Measurements from ENCODE around the gene DOCK8. TPM values are rescaled to one million over a fixed set of nuclear protein-coding genes. Genes with fewer than 3 reads are reported as not detected.

Gene DOCK8
- total RNA-seq, 1 donor from 2014 or later = 4.4 TPM

DNA sequence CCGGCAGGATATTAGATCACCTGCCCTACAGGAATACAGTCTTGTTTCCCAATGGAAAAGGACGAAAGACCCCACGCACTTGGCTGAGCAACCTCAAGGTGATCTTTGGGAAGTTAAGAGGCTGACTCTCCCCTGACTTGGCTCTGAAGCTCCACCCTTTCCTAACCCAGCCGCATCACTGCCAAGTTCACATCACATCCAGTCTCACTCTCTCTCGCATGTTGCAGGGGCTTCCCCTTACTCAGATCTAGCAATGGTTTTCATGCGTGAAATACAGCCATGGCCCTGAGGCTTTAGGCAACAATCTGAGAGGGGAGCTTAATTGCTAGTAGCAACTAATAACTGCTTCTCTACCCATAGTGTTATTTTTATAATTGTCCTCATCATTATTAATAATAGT is 211.6 kb downstream of the DOCK8 start:
- Mint-ChIP-seq H3K27ac (ENCODE audit: unreplicated experiment) (peak overlapping the region; percentile 9), H3K4me3 (ENCODE audit: unreplicated experiment) (no peak overlapping the region), H3K36me3 (ENCODE audit: low read depth, unreplicated experiment) (no peaks in the 10 kb centered on the region), H3K4me1 (ENCODE audit: low read depth, unreplicated experiment) (peaks cover 4% of the 10 kb centered on the region), H3K9me3 (ENCODE audit: unreplicated experiment) (no peaks in the 10 kb centered on the region), H3K27me3 (ENCODE audit: low read depth, unreplicated experiment) (no peaks in the 10 kb centered on the region)
- H3K4me1 ChIP-seq (ENCODE audit: insufficient read depth, low read length) = peaks cover 2% of the 10 kb centered on the region
- no peaks in the 10 kb centered on the region for H3K9me3 ChIP-seq (ENCODE audit: insufficient read depth, low read depth, low read length)
- no peak overlapping the region for H3K4me2 ChIP-seq (ENCODE audit: low read length)
- H3K36me3 ChIP-seq (ENCODE audit: insufficient read depth, low read length) = no peaks in the 10 kb centered on the region
- no peak for FAIRE-seq
- no peaks in the 10 kb centered on the region for H3K27me3 ChIP-seq (ENCODE audit: insufficient read depth, low read length)
- no peak for TF ChIP-seq EZH2 (IDR thresholded peaks at IDR 0.05; ENCODE audit: insufficient read depth, low read length)
- TF ChIP-seq, protein P1, sequence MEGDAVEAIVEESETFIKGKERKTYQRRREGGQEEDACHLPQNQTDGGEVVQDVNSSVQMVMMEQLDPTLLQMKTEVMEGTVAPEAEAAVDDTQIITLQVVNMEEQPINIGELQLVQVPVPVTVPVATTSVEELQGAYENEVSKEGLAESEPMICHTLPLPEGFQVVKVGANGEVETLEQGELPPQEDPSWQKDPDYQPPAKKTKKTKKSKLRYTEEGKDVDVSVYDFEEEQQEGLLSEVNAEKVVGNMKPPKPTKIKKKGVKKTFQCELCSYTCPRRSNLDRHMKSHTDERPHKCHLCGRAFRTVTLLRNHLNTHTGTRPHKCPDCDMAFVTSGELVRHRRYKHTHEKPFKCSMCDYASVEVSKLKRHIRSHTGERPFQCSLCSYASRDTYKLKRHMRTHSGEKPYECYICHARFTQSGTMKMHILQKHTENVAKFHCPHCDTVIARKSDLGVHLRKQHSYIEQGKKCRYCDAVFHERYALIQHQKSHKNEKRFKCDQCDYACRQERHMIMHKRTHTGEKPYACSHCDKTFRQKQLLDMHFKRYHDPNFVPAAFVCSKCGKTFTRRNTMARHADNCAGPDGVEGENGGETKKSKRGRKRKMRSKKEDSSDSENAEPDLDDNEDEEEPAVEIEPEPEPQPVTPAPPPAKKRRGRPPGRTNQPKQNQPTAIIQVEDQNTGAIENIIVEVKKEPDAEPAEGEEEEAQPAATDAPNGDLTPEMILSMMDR (IDR thresholded peaks at IDR 0.05; ENCODE audit: insufficient read depth, low read depth, low read length) = no peak
- no peak for DNase-seq (ENCODE audit: low read depth)
- no peak overlapping the region for H3K4me3 ChIP-seq (ENCODE audit: insufficient read depth, low read depth, low read length)
- H3K27ac ChIP-seq (ENCODE audit: low read depth, low read length) = no peak overlapping the region
- H4K20me1 ChIP-seq (ENCODE audit: insufficient read depth, low read length) = no peaks in the 10 kb centered on the region
- no peaks in the 10 kb centered on the region for H3K79me2 ChIP-seq (ENCODE audit: insufficient read depth, low read length)
- H3K9ac ChIP-seq (ENCODE audit: low read length) = no peak overlapping the region
- no peak overlapping the region for H2AFZ ChIP-seq (ENCODE audit: low read depth, low read length)

DNA sequence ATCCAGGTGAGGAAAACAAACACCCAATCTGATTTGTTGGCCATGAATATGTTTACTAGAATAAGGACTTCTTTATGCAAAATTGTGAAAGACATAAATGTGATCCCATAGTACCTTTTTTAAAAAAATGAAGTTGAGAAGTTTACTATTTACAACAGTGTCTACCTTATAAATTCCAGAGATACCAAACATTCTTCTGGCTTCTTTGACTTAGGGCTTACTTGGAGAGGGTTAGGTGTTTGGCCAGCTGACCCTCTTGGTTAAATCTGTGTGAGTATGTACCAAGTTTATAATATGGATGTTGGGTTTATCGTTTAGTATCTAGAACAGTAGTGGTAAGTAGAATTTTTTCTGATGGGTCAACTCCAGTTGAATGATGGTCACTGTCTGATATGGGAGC is 212.3 kb downstream of the DOCK8 start:
- no peak overlapping the region for H3K4me2 ChIP-seq (ENCODE audit: low read length)
- no peak overlapping the region for H3K4me3 ChIP-seq (ENCODE audit: insufficient read depth, low read depth, low read length)
- Mint-ChIP-seq H3K27me3 (ENCODE audit: low read depth, unreplicated experiment) (no peaks in the 10 kb centered on the region), H3K9me3 (ENCODE audit: unreplicated experiment) (no peaks in the 10 kb centered on the region), H3K27ac (ENCODE audit: unreplicated experiment) (no peak overlapping the region), H3K4me3 (ENCODE audit: unreplicated experiment) (no peak overlapping the region), H3K4me1 (ENCODE audit: low read depth, unreplicated experiment) (peaks cover 4% of the 10 kb centered on the region), H3K36me3 (ENCODE audit: low read depth, unreplicated experiment) (no peaks in the 10 kb centered on the region)
- no peak for TF ChIP-seq EZH2 (IDR thresholded peaks at IDR 0.05; ENCODE audit: insufficient read depth, low read length)
- TF ChIP-seq, protein P1 (IDR thresholded peaks at IDR 0.05; ENCODE audit: insufficient read depth, low read depth, low read length) = no peak
- no peak overlapping the region for H2AFZ ChIP-seq (ENCODE audit: low read depth, low read length)
- no peaks in the 10 kb centered on the region for H3K36me3 ChIP-seq (ENCODE audit: insufficient read depth, low read length)
- no peaks in the 10 kb centered on the region for H3K4me1 ChIP-seq (ENCODE audit: insufficient read depth, low read length)
- H3K79me2 ChIP-seq (ENCODE audit: insufficient read depth, low read length) = no peaks in the 10 kb centered on the region
- no peak overlapping the region for H3K9ac ChIP-seq (ENCODE audit: low read length)
- no peak for DNase-seq (ENCODE audit: low read depth)
- no peak overlapping the region for H3K27ac ChIP-seq (ENCODE audit: low read depth, low read length)
- FAIRE-seq = no peak
- H3K27me3 ChIP-seq (ENCODE audit: insufficient read depth, low read length) = no peaks in the 10 kb centered on the region
- no peaks in the 10 kb centered on the region for H4K20me1 ChIP-seq (ENCODE audit: insufficient read depth, low read length)
- H3K9me3 ChIP-seq (ENCODE audit: insufficient read depth, low read depth, low read length) = no peaks in the 10 kb centered on the region

DNA sequence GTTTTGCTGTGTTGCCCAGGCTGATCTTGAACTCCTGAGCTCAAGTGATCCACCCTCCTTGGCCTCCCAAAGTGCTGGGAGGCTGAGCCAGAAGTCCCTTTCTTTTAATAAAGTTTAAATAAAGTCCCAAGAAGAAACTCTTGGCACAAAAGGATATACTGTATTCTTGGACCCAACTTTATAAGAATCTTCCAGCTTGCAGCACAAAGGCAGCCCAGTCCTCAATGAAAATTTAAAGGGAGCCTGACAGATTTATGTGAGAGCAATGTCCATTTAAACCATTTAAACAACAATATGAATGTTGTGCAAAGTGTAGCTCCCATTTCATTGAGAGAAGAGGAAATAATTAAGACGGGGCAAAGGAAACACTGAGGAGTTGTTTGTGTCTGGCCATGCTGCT is 217.0 kb downstream of the DOCK8 start:
- H4K20me1 ChIP-seq (ENCODE audit: insufficient read depth, low read length) = no peaks in the 10 kb centered on the region
- no peak overlapping the region for H3K4me2 ChIP-seq (ENCODE audit: low read length)
- no peaks in the 10 kb centered on the region for H3K79me2 ChIP-seq (ENCODE audit: insufficient read depth, low read length)
- H3K4me3 ChIP-seq (ENCODE audit: insufficient read depth, low read depth, low read length) = no peak overlapping the region
- FAIRE-seq (no peak), DNase-seq (ENCODE audit: low read depth) (no peak)
- Mint-ChIP-seq H3K4me3 (ENCODE audit: unreplicated experiment) (no peak overlapping the region), H3K4me1 (ENCODE audit: low read depth, unreplicated experiment) (peaks cover 4% of the 10 kb centered on the region), H3K9me3 (ENCODE audit: unreplicated experiment) (no peaks in the 10 kb centered on the region), H3K27ac (ENCODE audit: unreplicated experiment) (no peak overlapping the region), H3K27me3 (ENCODE audit: low read depth, unreplicated experiment) (no peaks in the 10 kb centered on the region), H3K36me3 (ENCODE audit: low read depth, unreplicated experiment) (peaks cover 3% of the 10 kb centered on the region)
- no peaks in the 10 kb centered on the region for H3K4me1 ChIP-seq (ENCODE audit: insufficient read depth, low read length)
- no peaks in the 10 kb centered on the region for H3K9me3 ChIP-seq (ENCODE audit: insufficient read depth, low read depth, low read length)
- no peaks in the 10 kb centered on the region for H3K27me3 ChIP-seq (ENCODE audit: insufficient read depth, low read length)
- H2AFZ ChIP-seq (ENCODE audit: low read depth, low read length) = no peak overlapping the region
- H3K9ac ChIP-seq (ENCODE audit: low read length) = no peak overlapping the region
- H3K36me3 ChIP-seq (ENCODE audit: insufficient read depth, low read length) = no peaks in the 10 kb centered on the region
- no peak overlapping the region for H3K27ac ChIP-seq (ENCODE audit: low read depth, low read length)
- TF ChIP-seq, protein P1 (IDR thresholded peaks at IDR 0.05; ENCODE audit: insufficient read depth, low read depth, low read length) = no peak
- TF ChIP-seq EZH2 (IDR thresholded peaks at IDR 0.05; ENCODE audit: insufficient read depth, low read length) = no peak
